Esophagus squamous epithelium (tissue), 5 donors: ENCODE data around the gene GMDS. TPM values are rescaled to one million over a fixed set of nuclear protein-coding genes. Genes with fewer than 3 reads are reported as not detected.

Experiments
- DNase-seq: peaks from one replicate; lab custom pipeline; 2025; lab: John Stamatoyannopoulos, UW
- H3K27ac ChIP-seq, 4 donors: fragments of 200-600 bp; sonication (generic); one replicate each; pipeline ENCODE4 v1.5.1; 2016 to 2019; ENCODE audit warnings: mild to moderate bottlenecking in 1 of 4
- H3K27me3 ChIP-seq, 4 donors: fragments of 200-600 bp; sonication (generic); 1 replicate in 3 of 4; 2 replicates in 1 of 4; pipeline versions ENCODE4 v1.5.1 to v1.6.0; 2017 to 2021; ENCODE audit warnings: antibody characterized with exemption in 1 of 4
- H3K36me3 ChIP-seq, 3 donors: fragments of 200-600 bp; sonication (generic); one replicate each; pipeline ENCODE4 v1.5.1; 2016 to 2019
- H3K4me1 ChIP-seq, 3 donors: fragments of 200-600 bp; sonication (generic); one replicate each; pipeline ENCODE4 v1.5.1; 2017 to 2019
- H3K4me3 ChIP-seq, 4 donors: fragments of 200-600 bp; sonication (generic); 1 replicate in 3 of 4; 2 replicates in 1 of 4; pipeline ENCODE4 v1.5.1; 2016 to 2019; ENCODE audit warnings: mild to moderate bottlenecking in 2 of 4, moderate library complexity in 1 of 4
- H3K9me3 ChIP-seq, 3 donors: fragments of 200-600 bp; sonication (generic); one replicate each; pipeline ENCODE4 v1.5.1; 2016 to 2019
- POLR2A ChIP-seq, 4 donors: fragments of 450-650 bp; IDR thresholded peaks; one replicate each; pipeline ENCODE4 v1.6.1; 2017; ENCODE audit warnings: antibody characterized with exemption in 4 of 4, mild to moderate bottlenecking in 4 of 4, moderate library complexity in 3 of 4
- WGBS, 2 donors: methylation state at CpG; one replicate each; pipeline ENCODE4 v1.1.5; 2018; 5-methylcytosine and 5-hydroxymethylcytosine counted together
- intact Hi-C: fragments of 100-400 bp; cut with DNase I; formaldehyde crosslinking; loops from one replicate; pipeline ENCODE4 v1.15.0; 2022
- total RNA-seq, 4 donors: library from RNA; depleted of rRNA; stranded (reverse); fragments of >200 nt; gene quantifications; one replicate each; pipeline ENCODE4 v1.1.0, GENCODE V29; 2016
- TF ChIP-seq, protein P1 (sequence below), 6 experiments: fragments of 450-650 bp in 4 of 6; fragments of 200-600 bp in 2 of 6; sonication (generic) in 2 of 6; IDR thresholded peaks; one replicate each; pipeline ENCODE4 v1.5.1; 2016 to 2019; ENCODE audit warnings: antibody characterized with exemption in 6 of 6, mild to moderate bottlenecking in 4 of 6, moderate library complexity in 4 of 6
- donor health status: DM: yes; HTN: yes; CAD: no.

GMDS gene
- total RNA-seq, 4 donors from 2014 or later = 17.9 to 58.7 (median 36.7) TPM

DNA sequence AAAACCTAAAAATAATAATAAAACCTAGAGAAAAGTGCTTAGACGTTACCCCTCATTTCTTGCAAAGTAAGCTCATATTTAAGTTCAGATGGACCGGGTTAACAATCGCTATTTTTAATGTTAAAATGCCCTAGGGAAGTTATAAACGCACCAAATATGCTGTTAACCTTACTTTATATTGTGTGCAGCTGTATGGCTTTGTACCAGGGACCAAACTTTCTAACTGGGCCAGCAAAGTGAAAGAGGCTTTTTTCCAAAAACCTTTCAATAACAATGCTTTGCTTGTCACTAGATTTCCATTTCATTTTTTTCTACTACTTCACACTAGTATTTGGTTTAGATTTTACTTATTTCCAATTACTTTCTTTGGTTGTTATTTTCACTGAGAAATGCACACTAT is 387.2 kb downstream of the GMDS start:
- intact Hi-C loops = no loop called here
- no peaks in the 10 kb centered on the region for H3K9me3 ChIP-seq
- WGBS, 2 donors = 49 to 53% methylated on average over 4 of the region's 4 CpGs
- peaks cover 0 to 18% (median 0%) of the 10 kb centered on the region in 3 donors for H3K4me1 ChIP-seq
- no peaks in the 10 kb centered on the region for H3K36me3 ChIP-seq
- no peaks in the 10 kb centered on the region for H3K27me3 ChIP-seq
- H3K27ac ChIP-seq = no peak overlapping the region
- no peak overlapping the region for H3K4me3 ChIP-seq
- TF ChIP-seq POLR2A (IDR thresholded peaks at IDR 0.05) = no peak
- TF ChIP-seq, protein P1, sequence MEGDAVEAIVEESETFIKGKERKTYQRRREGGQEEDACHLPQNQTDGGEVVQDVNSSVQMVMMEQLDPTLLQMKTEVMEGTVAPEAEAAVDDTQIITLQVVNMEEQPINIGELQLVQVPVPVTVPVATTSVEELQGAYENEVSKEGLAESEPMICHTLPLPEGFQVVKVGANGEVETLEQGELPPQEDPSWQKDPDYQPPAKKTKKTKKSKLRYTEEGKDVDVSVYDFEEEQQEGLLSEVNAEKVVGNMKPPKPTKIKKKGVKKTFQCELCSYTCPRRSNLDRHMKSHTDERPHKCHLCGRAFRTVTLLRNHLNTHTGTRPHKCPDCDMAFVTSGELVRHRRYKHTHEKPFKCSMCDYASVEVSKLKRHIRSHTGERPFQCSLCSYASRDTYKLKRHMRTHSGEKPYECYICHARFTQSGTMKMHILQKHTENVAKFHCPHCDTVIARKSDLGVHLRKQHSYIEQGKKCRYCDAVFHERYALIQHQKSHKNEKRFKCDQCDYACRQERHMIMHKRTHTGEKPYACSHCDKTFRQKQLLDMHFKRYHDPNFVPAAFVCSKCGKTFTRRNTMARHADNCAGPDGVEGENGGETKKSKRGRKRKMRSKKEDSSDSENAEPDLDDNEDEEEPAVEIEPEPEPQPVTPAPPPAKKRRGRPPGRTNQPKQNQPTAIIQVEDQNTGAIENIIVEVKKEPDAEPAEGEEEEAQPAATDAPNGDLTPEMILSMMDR (IDR thresholded peaks at IDR 0.05) = no peak
- no peak for DNase-seq

DNA sequence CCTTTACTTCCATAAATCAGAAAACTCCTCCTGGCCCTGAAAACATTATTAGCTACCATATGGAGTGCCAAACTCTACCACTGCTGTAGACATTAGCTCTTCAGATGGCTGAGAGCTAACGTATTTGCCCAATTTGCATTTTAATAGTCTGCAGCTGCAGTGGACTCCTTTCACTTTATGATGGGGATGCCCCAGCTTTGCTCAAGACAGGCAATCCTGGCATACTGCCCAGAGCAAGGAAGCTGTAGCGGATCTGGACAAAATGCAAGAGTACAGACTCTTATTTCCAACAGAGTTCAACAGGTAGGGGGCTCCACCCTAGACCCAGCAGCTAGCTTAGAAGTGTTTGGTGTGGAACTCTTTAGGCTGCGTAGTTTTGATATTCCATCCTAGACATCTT is 389.0 kb downstream of the GMDS start:
- no peaks in the 10 kb centered on the region for H3K9me3 ChIP-seq
- H3K27me3 ChIP-seq = no peaks in the 10 kb centered on the region
- H3K4me3 ChIP-seq = no peak overlapping the region
- no peak for TF ChIP-seq POLR2A (IDR thresholded peaks at IDR 0.05)
- TF ChIP-seq, protein P1 (IDR thresholded peaks at IDR 0.05) = no peak
- H3K36me3 ChIP-seq = no peaks in the 10 kb centered on the region
- H3K27ac ChIP-seq = no peak overlapping the region
- peaks cover 0 to 5% (median 0%) of the 10 kb centered on the region in 3 donors for H3K4me1 ChIP-seq
- DNase-seq = no peak
- intact Hi-C loops = no loop called here
- 39 to 41% methylated on average over 3 of the region's 3 CpGs for WGBS, 2 donors

DNA sequence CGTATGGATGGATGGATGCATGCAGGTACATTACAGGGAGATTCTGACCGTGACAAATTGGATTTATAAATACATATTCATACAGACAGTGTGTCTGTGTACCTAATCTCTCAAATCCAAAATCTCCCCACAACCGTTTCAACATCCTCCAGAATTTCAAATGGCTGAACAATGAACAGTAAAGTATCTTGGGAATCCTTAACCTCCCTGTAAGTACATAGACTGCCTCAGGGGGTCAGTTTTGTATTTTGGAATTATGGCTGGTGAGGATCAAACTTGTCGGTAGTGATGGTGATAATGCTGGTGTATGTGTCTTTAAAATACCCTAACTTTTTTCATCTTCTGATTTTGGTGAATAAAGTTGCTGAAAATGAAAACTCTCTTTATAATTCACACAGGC is 389.5 kb downstream of the GMDS start:
- 49 to 55% methylated on average over 4 of the region's 4 CpGs for WGBS, 2 donors
- Histone ChIP-seq H3K36me3 (no peaks in the 10 kb centered on the region), H3K4me1 (peaks cover 0 to 5% (median 0%) of the 10 kb centered on the region in 3 donors), H3K27ac (no peak overlapping the region), H3K27me3 (no peaks in the 10 kb centered on the region), H3K9me3 (no peaks in the 10 kb centered on the region), H3K4me3 (no peak overlapping the region)
- DNase-seq = no peak
- intact Hi-C loops = no loop called here
- TF ChIP-seq, protein P1 (IDR thresholded peaks at IDR 0.05) = no peak
- TF ChIP-seq POLR2A (IDR thresholded peaks at IDR 0.05) = no peak

DNA sequence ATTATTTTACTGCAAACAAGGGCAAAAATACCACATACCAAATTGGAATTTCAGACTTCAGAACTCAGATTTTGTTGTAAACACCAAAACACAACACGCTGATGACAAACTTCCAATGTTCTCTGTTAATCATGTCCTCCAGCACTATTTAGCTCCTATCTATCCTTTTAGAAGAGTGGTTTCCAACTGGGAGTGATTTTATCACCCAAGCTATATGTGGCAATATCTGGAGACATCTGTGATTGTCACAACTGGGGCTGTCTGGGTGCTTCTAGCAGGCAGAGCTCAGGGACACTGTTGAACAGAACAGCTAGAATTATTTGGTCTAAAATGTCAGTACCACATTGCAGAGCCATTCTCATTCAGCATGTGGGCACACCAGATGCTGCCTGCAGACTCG is 391.1 kb downstream of the GMDS start:
- H3K27ac ChIP-seq = no peak overlapping the region
- 93 to 95% methylated on average over 2 of the region's 2 CpGs for WGBS, 2 donors
- no peaks in the 10 kb centered on the region for H3K36me3 ChIP-seq
- no peak overlapping the region for H3K4me3 ChIP-seq
- H3K4me1 ChIP-seq = peaks cover 0 to 5% (median 0%) of the 10 kb centered on the region in 3 donors
- H3K9me3 ChIP-seq = no peaks in the 10 kb centered on the region
- H3K27me3 ChIP-seq = no peaks in the 10 kb centered on the region
- no peak for TF ChIP-seq POLR2A (IDR thresholded peaks at IDR 0.05)
- TF ChIP-seq, protein P1 (IDR thresholded peaks at IDR 0.05) = no peak
- intact Hi-C loops = no loop called here
- DNase-seq = no peak

DNA sequence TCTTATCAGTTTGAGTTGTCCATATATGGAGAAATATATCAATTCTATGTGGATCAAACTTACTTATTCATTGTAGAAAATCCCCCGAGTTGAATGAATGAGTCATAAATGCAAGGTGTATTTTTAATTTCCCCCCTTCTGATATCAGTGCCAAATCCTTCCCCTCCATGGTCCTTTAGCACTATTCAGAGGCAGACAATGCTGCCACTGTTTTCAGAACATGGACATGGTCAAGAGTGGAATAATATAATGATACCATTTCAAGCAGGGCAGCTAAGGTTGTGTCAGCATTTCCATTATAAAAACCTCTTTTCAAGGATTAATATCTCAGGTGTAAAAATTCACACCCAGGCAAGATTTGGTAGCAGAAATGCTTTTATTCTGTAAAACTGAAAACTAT is 391.6 kb downstream of the GMDS start:
- no peaks in the 10 kb centered on the region for H3K9me3 ChIP-seq
- H3K36me3 ChIP-seq = no peaks in the 10 kb centered on the region
- intact Hi-C loops = no loop called here
- no peak overlapping the region for H3K4me3 ChIP-seq
- TF ChIP-seq POLR2A (IDR thresholded peaks at IDR 0.05) = no peak
- TF ChIP-seq, protein P1 (IDR thresholded peaks at IDR 0.05) = no peak
- no peak for DNase-seq
- H3K27me3 ChIP-seq = no peaks in the 10 kb centered on the region
- H3K27ac ChIP-seq = no peak overlapping the region
- H3K4me1 ChIP-seq = peaks cover 0 to 5% (median 0%) of the 10 kb centered on the region in 3 donors
- 50 to 67% methylated on average over 1 of the region's 1 CpG for WGBS, 2 donors
